Activated naive CD4-positive, alpha-beta T cell treated with anti-CD3 and anti-CD28 coated beads, Interleukin-2, amount 10 ng/mL, durations not matched to agents 7 days and 5 days (primary cell): ENCODE results near the gene KLK11.

Experiments
- CTCF ChIA-PET: fragments of 350-600 bp; sonication (Branson Sonifier 250); formaldehyde crosslinking; loops from one replicate; lab custom pipeline; 2021; ENCODE audit warnings: antibody characterized with exemption; lab: Charles Lee
- DNase-seq: peaks from one replicate; pipeline ENCODE4 v3.0.0-alpha.2; 2020
- H3K27ac Mint-ChIP-seq: one replicate; pipeline ENCODE4 v1.8.0; 2021; ENCODE audit warnings: mild to moderate bottlenecking, moderate library complexity, mixed read lengths
- H3K27me3 Mint-ChIP-seq: one replicate; pipeline ENCODE4 v1.8.0; 2021; ENCODE audit warnings: mild to moderate bottlenecking, mixed read lengths
- H3K36me3 Mint-ChIP-seq: one replicate; pipeline ENCODE4 v1.8.0; 2021; ENCODE audit warnings: mixed read lengths
- H3K4me1 Mint-ChIP-seq: one replicate; pipeline ENCODE4 v1.8.0; 2021; ENCODE audit warnings: mixed read lengths
- H3K4me3 Mint-ChIP-seq: one replicate; pipeline ENCODE4 v1.8.0; 2021; ENCODE audit warnings: mild to moderate bottlenecking, moderate library complexity, mixed read lengths
- H3K9me3 Mint-ChIP-seq: one replicate; pipeline ENCODE4 v1.8.0; 2021; ENCODE audit warnings: mixed read lengths

The KLK11 gene

DNA sequence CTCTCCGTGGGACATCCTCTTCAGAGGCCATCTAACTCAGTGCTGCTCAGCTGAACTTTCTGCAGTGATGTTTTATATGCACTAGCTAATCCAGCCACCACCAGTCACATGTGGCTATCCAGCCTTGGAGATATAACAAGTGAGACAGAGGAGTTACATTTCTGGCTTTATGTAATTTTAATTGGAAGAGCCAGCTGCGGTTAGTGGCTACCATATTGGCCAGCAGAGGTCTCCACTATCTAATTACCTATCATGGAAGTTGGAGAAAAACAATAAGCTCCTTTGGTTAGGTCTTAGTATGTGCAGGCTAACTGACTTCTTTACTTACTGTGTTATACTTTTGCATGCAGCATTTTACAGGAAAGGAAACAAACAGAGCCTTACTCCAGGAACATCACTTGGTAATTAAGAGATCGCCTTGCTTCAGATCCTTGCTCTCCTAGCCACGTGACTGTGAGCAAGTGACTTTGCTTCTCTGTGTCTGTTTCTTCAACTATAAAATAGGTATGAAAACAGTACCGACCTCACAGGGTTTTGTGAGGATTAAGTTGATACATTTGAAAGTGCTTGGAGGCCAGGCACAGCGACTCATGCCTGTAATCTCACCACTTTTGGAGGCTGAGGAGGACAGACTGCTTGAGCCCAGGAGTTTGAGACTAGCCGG, 5.3 kb downstream of the KLK11 start:
- no peak overlapping the region for H3K4me3 Mint-ChIP-seq
- no peak overlapping the region for H3K27ac Mint-ChIP-seq
- peak; percentile 33 for DNase-seq
- no peaks in the 10 kb centered on the region for H3K9me3 Mint-ChIP-seq
- H3K4me1 Mint-ChIP-seq, result peaks cover 22% of the 10 kb centered on the region
- H3K27me3 Mint-ChIP-seq, result peaks cover 87% of the 10 kb centered on the region
- no peaks in the 10 kb centered on the region for H3K36me3 Mint-ChIP-seq
- CTCF ChIA-PET, result interaction anchor here (0.7 to 2.7 kb wide), 6 partner anchors 9 to 239 kb away, joined by 3 to 26 read pairs (median 4); no protein-coding TSS in a partner anchor

DNA sequence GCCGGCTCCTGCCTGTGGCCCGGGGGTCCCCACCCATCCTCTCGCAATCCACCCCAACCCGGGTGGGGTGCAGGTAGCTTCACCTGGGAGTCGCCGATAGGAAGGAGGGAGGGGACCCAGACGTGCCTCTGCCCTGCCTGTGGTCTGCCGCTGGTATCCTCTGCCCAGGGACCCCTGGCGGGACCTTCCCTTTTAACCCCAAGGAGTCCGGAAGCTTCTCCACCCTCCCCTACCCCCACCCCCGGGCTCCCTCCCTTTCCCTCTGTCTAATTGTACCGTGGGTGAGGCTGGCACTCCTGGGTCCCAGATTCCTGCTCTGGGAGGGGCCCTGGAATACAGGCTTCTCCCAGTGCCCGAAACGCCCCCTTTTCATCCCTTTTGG, 6.9 kb downstream of the KLK11 start, which contains the start of gene KLK10:
TSS of gene KLK10 (minus strand) at position 166 of the 382 bp plus-strand sequence. CDS start 579 bp downstream, outside the sequence.
- H3K27me3 Mint-ChIP-seq, result peaks cover 88% of the 10 kb centered on the region
- H3K36me3 Mint-ChIP-seq, result no peaks in the 10 kb centered on the region
- DNase-seq, result no peak
- peak within 1 kb of the TSS; percentile 28 for H3K4me3 Mint-ChIP-seq
- no peaks in the 10 kb centered on the region for H3K9me3 Mint-ChIP-seq
- CTCF ChIA-PET, result interaction anchor here (2.7 kb wide), 1 partner anchor 76 kb away, joined by 26 read pairs; no protein-coding TSS in a partner anchor
- H3K27ac Mint-ChIP-seq, result no peak within 1 kb of the TSS
- H3K4me1 Mint-ChIP-seq, result peaks cover 22% of the 10 kb centered on the region

DNA sequence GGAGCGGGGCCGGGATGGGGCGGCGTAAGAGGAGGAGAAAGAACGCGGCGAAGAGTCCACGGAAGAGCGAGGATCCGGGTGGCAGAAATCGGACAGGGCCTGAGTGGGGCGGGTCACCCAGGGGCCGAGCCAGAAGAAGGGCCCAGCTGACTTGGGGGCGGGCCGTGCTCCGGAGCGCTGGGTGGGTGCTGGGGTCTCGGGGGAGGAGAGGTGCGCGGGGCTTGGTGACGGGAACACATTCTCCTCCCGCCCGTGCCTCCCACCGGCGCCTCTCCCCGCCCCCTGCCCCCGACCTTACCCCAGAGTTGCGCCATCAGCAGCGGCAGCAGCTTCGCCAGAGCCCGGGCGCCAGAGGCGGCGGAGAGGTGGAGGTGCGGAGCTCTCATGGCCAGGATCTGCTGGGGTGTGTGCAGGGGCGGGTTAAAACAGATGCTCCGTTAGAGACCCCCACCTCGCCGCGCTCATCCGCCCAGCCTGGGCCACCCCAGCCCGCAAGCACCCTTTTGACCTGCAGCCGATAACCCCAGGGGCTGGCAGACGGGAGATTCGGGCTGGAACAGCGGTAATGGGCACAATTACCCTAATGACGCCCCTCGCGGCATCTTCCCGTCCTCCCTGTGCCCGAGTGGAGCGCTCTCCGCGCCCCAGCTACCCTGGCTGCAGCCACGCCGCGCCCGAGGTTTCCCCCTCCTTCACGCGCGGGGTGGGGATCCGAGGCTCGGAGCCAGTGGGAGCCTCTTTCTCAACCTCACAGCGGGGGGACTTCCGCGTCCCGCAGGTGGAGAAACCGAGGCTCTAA, 7.5 kb downstream of the KLK11 start:
- Mint-ChIP-seq H3K36me3 (no peaks in the 10 kb centered on the region), H3K4me1 (peaks cover 26% of the 10 kb centered on the region), H3K27ac (no peak overlapping the region), H3K9me3 (no peaks in the 10 kb centered on the region), H3K27me3 (peaks cover 89% of the 10 kb centered on the region), H3K4me3 (peak overlapping the region; percentile 28)
- CTCF ChIA-PET, result interaction anchor here (1.0 kb wide), 1 partner anchor 86 kb away, joined by 3 read pairs; no protein-coding TSS in a partner anchor
- no peak for DNase-seq

DNA sequence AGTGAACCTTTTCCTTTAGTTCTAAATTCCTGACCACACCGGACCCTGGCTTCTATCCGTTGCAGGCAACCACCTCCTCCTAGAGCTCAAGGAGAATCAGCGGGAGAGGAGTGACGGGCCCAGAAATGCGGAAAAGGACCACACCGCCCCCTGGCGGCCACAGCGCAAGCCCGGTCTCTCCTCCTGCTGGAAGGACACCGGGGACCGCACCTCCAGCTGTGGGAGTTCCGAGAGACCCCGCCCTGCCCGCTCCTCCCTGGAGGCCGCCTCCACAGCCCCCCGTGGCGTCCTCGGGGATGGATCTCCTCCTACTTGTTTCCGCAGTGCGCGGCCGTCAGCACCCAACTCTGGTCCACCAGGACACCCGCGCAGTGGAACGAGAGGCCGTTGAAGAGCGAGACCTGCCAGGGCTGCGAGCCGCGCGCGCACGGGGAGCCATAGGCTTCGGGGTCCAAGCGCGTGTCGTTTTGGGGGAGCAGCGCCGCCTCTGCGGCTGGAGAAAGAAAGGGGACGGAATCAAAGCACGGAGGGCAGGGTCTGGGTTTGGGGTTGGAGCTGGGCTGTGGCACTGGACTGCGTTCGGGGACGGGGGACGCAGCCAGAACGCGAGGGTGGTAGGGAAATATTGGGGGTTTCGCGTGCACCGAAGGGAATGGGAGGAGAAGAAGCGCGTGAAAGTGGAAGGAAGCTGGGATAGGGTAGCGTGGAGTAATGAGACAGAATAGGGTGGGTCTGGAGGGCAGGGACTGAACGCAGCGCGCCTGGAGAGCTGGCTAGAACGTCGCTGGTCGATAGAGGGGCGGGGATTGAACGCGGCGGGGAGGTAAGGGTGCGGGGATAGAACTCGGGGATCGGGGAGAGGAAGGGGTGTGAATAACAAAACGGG, 9.4 kb downstream of the KLK11 start:
- H3K27me3 Mint-ChIP-seq, result peaks cover 81% of the 10 kb centered on the region
- H3K36me3 Mint-ChIP-seq, result no peaks in the 10 kb centered on the region
- H3K4me1 Mint-ChIP-seq, result peaks cover 26% of the 10 kb centered on the region
- H3K27ac Mint-ChIP-seq, result no peak overlapping the region
- CTCF ChIA-PET, result interaction anchor here (1.0 kb wide), 1 partner anchor 82 kb away, joined by 3 read pairs; no protein-coding TSS in a partner anchor
- no peak overlapping the region for H3K4me3 Mint-ChIP-seq
- DNase-seq, result no peak
- H3K9me3 Mint-ChIP-seq, result no peaks in the 10 kb centered on the region

DNA sequence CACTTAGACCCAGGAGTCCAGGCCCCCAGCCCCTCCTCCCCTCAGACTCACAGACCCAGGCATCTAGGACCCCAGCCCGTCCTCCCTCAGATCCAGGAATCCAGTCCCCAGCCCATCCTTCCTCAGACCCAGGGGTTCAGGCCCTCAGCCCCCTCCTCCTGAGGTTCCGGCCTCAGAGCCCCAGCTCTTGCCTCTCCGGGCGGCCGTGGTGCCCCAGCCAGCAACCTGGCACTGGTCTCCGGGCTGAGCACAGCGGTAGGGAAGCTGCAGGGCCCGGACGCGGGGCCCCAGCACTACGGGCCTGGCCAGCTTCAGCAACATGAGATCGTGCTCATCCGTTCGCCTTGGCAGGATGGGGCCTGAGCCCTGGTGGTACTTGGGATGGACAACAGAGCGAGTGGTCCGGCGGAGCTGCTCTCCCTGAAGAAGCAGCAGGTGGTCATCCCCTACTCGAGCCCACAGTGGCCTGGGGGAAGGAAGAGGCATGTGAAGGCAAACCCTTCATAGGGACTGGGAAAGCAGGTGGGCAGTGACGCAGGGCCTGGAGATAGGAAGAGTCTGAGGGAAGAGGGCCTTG, 10.6 kb downstream of the KLK11 start:
- Mint-ChIP-seq H3K36me3 (no peaks in the 10 kb centered on the region), H3K9me3 (no peaks in the 10 kb centered on the region), H3K27ac (no peak overlapping the region), H3K27me3 (peaks cover 76% of the 10 kb centered on the region), H3K4me1 (peaks cover 25% of the 10 kb centered on the region), H3K4me3 (no peak overlapping the region)
- DNase-seq, result no peak
- CTCF ChIA-PET, result no interaction called here

DNA sequence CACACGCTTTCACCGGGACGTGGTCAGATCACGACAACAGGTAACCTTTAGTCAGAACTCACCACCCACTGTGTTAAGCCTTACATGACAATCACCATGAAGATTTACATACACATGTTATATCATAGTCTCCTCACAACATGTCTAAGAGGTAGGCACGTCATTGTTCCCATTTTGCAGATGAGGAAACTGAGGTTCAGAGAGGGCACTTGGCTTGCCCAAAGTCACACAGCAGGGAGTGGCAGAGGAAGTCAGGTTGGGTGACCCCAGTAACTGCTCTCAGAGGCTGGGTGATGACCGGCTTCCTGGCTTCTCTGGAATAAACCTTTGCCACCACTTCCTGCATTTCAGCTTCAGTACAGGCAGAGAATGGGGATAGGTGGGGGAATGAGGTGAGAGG, 12.2 kb downstream of the KLK11 start:
- CTCF ChIA-PET, result no interaction called here
- H3K4me3 Mint-ChIP-seq, result no peak overlapping the region
- peaks cover 18% of the 10 kb centered on the region for H3K4me1 Mint-ChIP-seq
- peaks cover 76% of the 10 kb centered on the region for H3K27me3 Mint-ChIP-seq
- no peak for DNase-seq
- no peaks in the 10 kb centered on the region for H3K9me3 Mint-ChIP-seq
- H3K36me3 Mint-ChIP-seq, result no peaks in the 10 kb centered on the region
- H3K27ac Mint-ChIP-seq, result no peak overlapping the region

DNA sequence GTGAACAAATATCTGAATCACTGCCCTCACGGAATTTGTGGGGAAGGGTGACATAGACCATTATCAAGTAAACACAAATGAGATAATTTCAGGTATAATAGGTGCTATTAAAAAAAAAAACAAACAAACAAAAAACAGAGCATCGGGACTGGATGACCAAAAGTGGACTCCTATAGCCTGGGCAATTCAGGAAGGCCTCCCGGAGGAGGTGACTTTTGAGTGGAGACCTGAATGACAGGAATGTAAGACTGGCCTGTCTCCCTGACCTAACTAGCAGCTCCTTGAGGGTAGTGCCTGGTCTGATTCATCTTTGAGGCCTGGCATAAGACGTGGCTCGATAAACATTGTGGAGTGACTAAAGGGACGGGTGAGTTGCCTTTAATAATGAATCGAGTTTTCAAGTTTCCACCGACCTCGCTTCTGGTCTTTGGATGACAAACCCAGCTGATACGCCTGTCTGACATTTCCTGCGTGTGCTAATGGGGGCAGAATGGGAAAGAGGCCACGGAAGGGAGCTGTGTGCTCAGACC, 13.7 kb downstream of the KLK11 start:
- no peaks in the 10 kb centered on the region for H3K36me3 Mint-ChIP-seq
- DNase-seq, result no peak
- CTCF ChIA-PET, result interaction anchor here (0.6 kb wide), 1 partner anchor 84 kb away, joined by 3 read pairs; no protein-coding TSS in a partner anchor
- H3K27ac Mint-ChIP-seq, result no peak overlapping the region
- H3K4me1 Mint-ChIP-seq, result peaks cover 12% of the 10 kb centered on the region
- H3K4me3 Mint-ChIP-seq, result no peak overlapping the region
- no peaks in the 10 kb centered on the region for H3K9me3 Mint-ChIP-seq
- H3K27me3 Mint-ChIP-seq, result peaks cover 65% of the 10 kb centered on the region

DNA sequence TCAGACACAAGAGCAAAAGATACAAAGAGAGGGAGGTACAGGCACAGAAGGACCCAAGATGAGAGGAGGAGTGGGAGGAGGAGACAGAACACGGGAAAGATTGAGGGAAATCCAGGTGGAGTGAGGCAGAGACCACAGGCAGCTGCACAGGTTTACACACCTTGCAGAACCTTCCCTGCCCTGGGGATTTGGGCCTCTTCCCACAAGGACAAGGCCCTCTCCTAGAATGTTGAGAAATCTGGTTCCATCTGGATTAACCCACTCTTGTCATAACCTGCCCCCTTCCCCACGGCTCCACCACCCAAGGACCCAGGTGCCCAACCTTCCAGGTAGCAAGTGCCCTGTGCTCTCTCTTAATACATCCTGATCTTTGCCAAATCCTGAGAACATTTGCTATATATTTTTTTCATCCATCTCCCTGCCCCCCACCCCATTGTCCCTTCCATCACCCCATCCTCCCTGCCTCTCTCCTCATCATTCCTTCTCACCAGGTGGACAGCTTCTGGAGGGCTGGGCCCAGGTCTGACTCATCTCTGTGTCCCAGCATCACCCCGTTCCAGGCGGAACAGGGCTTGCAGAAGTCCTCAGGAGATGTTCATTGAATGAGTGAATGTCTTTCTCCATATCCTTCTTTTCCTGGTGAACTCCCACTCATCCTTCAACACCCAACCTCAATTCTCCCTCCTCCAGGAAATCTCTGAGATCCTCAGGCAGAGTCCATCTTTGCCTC, 16.2 kb downstream of the KLK11 start:
- Mint-ChIP-seq H3K9me3 (no peaks in the 10 kb centered on the region), H3K36me3 (no peaks in the 10 kb centered on the region), H3K27ac (no peak overlapping the region), H3K4me1 (peaks cover 4% of the 10 kb centered on the region), H3K4me3 (no peak overlapping the region), H3K27me3 (peaks cover 45% of the 10 kb centered on the region)
- CTCF ChIA-PET, result no interaction called here
- no peak for DNase-seq

DNA sequence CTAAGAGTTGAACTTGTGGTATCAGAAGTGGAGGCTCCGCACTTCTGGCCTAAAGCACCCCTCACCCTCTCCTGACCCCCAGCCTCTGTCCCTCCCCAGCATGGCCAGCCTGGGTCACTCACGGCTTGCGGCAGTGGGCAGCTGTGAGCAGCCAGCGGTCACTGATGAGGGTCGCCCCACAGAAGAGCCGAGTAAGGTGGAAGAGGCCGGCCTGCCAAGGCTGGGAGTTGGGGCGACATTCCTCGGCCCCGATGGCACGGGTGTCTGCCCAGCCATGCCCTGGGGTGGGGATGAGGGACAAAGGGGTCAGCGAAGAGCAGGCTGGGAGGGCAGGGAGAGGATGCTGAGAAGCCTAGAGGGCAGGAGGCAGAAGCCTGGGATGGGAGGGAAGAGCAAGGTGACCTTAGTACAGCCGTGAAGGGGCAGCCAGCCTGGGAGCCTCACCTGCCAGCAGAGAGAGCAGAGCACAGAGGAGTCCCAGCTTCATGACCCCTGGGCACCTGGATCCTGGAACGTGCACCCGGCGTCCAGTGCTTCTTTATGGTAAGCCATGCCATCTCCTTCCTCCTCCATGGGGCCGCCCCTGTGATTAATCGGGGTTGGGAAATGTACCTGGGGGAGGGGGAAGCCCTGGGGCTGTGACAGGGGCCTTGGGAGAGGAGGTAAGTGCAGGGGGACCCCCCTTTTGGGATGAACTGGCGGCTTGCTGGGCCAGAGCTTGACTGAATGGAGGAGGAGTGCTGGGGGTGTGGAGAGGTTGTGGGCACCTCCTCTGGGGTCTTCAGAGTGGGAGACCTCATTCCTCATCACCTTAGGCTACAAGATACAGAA, 17.1 kb downstream of the KLK11 start:
- Mint-ChIP-seq H3K36me3 (no peaks in the 10 kb centered on the region), H3K27ac (no peak overlapping the region), H3K27me3 (peaks cover 35% of the 10 kb centered on the region), H3K9me3 (no peaks in the 10 kb centered on the region), H3K4me1 (peaks cover 1% of the 10 kb centered on the region), H3K4me3 (no peak overlapping the region)
- CTCF ChIA-PET, result no interaction called here
- no peak for DNase-seq

DNA sequence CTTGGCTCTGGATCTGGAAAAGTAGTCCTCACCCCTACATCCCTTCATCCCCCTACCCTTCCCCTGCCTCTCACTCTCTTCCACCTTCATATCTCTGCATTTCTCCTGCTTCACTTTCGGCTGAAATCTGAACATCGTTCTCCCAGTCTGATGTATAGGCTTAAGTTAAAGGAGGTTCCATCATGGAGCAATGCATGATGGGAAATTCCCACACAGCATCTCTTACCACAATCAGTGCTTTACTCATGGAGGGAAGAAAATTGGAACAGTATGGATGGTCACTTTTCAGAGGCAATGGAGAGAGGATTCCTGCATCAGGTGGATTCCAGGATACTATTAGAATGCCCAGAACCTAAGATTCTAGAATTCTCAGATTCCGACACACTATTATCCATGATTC, 18.9 kb downstream of the KLK11 start:
- Mint-ChIP-seq H3K4me1 (no peaks in the 10 kb centered on the region), H3K27ac (no peak overlapping the region), H3K36me3 (no peaks in the 10 kb centered on the region), H3K4me3 (no peak overlapping the region), H3K9me3 (no peaks in the 10 kb centered on the region), H3K27me3 (peaks cover 39% of the 10 kb centered on the region)
- no peak for DNase-seq
- CTCF ChIA-PET, result no interaction called here

DNA sequence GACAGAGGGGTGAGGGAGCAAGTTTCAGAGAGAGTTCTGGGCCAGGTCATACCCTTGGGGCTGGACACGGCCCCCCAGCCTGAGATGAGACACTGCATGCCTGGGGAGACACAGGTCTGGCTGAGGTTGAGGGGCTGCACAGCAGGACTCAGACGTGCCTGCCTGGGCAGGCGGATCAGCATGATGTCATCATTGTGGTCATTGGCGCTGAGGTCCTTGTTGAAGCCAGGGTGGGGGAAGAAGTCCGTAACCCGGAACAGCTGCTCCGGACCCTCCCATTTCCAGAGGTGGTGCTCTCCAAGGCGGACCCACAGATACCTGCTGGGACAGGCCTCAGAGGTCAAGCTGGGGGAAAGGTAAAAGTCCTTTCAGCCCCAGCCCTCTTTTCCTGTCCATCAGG, 20.0 kb downstream of the KLK11 start:
- Mint-ChIP-seq H3K4me3 (no peak overlapping the region), H3K36me3 (no peaks in the 10 kb centered on the region), H3K4me1 (no peaks in the 10 kb centered on the region), H3K27ac (no peak overlapping the region), H3K27me3 (peaks cover 50% of the 10 kb centered on the region), H3K9me3 (no peaks in the 10 kb centered on the region)
- CTCF ChIA-PET, result no interaction called here
- no peak for DNase-seq

DNA sequence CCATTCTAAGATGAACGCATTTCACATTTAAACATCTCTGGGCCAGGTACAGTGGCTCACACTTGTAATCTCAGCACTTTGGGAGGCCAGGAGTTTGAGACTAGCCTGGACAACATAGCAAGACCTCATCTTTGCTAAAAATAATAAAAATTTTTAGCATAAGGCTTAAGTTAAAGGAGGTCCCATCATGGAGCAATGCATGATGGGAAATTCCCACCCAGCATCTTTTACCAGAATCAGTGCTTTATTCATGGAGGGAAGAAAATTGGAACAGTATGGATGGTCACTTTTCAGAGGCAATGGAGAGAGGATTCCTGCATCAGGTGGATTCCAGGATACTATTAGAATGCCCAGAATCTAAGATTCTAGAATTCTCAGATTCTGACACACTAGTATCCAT, 21.2 kb downstream of the KLK11 start:
- no peak overlapping the region for H3K27ac Mint-ChIP-seq
- H3K4me1 Mint-ChIP-seq, result no peaks in the 10 kb centered on the region
- no peak overlapping the region for H3K4me3 Mint-ChIP-seq
- H3K27me3 Mint-ChIP-seq, result peaks cover 47% of the 10 kb centered on the region
- CTCF ChIA-PET, result no interaction called here
- DNase-seq, result no peak
- H3K36me3 Mint-ChIP-seq, result no peaks in the 10 kb centered on the region
- no peaks in the 10 kb centered on the region for H3K9me3 Mint-ChIP-seq
